K562 (cell line): ENCODE results near the gene TLE6. TPM values are rescaled to one million over a fixed set of nuclear protein-coding genes. Genes with fewer than 3 reads are reported as not detected.
A peak's percentile ranks its signal among the peaks of the same experiment; 100 is the strongest.

ENCODE experiments used
- ATAC-seq: fragments of 200-7000 bp; cut with Tn5 transposase; 3 replicates; pipeline ENCODE4 v1.9.1; 2020; ENCODE audit warnings: moderate library complexity
- BruUV-seq: library from RNA; stranded (reverse); fragments of 400-500 nt; replicated peaks from 2 replicates; lab custom pipeline; 2021; lab: Mats Ljungman, UMichigan
- CTCF ChIA-PET: fragments of 300-600 bp; formaldehyde crosslinking; extraction: SDS; loops from one replicate; lab custom pipeline; 2021; ENCODE audit warnings: low intra/inter-chr PET ratio; lab: Yijun Ruan, JAX
- POLR2A ChIA-PET: fragments of 300-600, 350-650 bp; sonication (Branson Sonifier 250); formaldehyde crosslinking; extraction: SDS; loops from one replicate; lab custom pipeline; 2021; ENCODE audit warnings: antibody characterized with exemption, inconsistent platforms; lab: Yijun Ruan, JAX
- DNase-seq, 4 experiments: peaks; one replicate each; pipeline versions ENCODE4 v3.0.0 to v3.0.0-alpha.2; 2011 to 2018; ENCODE audit warnings: low spot score in 3 of 4, mixed read lengths in 3 of 4; ENCODE audit errors: extremely low read depth in 1 of 4
- FAIRE-seq: peaks from 2 replicates; lab custom pipeline; 2011; peaks lifted over from hg19 to GRCh38; lab: Jason Lieb, UNC
- H2AFZ ChIP-seq: 2 replicates; pipeline ENCODE4 v1.6.0; 2011; ENCODE audit warnings: low read depth, low read length, control low read depth, inconsistent platforms
- H3K27ac ChIP-seq: fragments of 200-600 bp; 3 replicates; pipeline ENCODE4 v1.8.0; 2011; ENCODE audit warnings: low read depth, mild to moderate bottlenecking, control low read depth, inconsistent platforms, low read length, moderate library complexity, mixed read lengths; ENCODE audit errors: extremely low read depth
- H3K27me3 ChIP-seq, 2 experiments: fragments of 300-600 bp in 1 of 2; 2 replicates in 1 of 2; 3 replicates in 1 of 2; pipeline versions ENCODE4 v1.6.0 to v1.8.0; 2011; ENCODE audit warnings: inconsistent platforms in 2 of 2, low read length in 2 of 2, mild to moderate bottlenecking in 1 of 2, mixed read lengths in 1 of 2, moderate library complexity in 1 of 2; ENCODE audit not compliant: control insufficient read depth in 2 of 2, insufficient read depth in 2 of 2
- H3K36me3 ChIP-seq: fragments of 300-600 bp; 3 replicates; pipeline ENCODE4 v1.8.0; 2011; ENCODE audit warnings: mild to moderate bottlenecking, low read length, inconsistent platforms; ENCODE audit not compliant: control insufficient read depth, insufficient read depth
- H3K4me1 ChIP-seq, 2 experiments: fragments of 200-600 bp in 1 of 2; replicated peaks in 1 of 2; 2 replicates in 1 of 2; 3 replicates in 1 of 2; pipeline versions ENCODE4 v1.5.1 to v1.8.0; 2011; ENCODE audit warnings: inconsistent platforms in 2 of 2, low read length in 2 of 2, mild to moderate bottlenecking in 1 of 2, mixed read lengths in 1 of 2, moderate library complexity in 1 of 2; ENCODE audit not compliant: control insufficient read depth in 2 of 2, insufficient read depth in 2 of 2
- H3K4me2 ChIP-seq: 2 replicates; pipeline ENCODE4 v1.6.1; 2011; ENCODE audit warnings: low read length, control low read depth, inconsistent platforms, mixed read lengths; ENCODE audit not compliant: insufficient read depth
- H3K4me3 ChIP-seq: fragments of 200-600 bp; sonication (generic), shearing (Covaris generic); 2 replicates; pipeline ENCODE4 v1.5.1; 2016; ENCODE audit warnings: control low read depth, inconsistent platforms
- H3K79me2 ChIP-seq: fragments of 200-600 bp; 3 replicates; pipeline ENCODE4 v1.8.0; 2011; ENCODE audit warnings: low read length, inconsistent platforms; ENCODE audit not compliant: control insufficient read depth, insufficient read depth
- H3K9ac ChIP-seq, 2 experiments: 2 replicates each; pipeline versions ENCODE4 v1.6.0 to v1.6.1; 2011; ENCODE audit warnings: low read depth in 2 of 2, low read length in 2 of 2, control low read depth in 1 of 2, inconsistent platforms in 1 of 2, mild to moderate bottlenecking in 1 of 2, mixed read lengths in 1 of 2; ENCODE audit not compliant: insufficient read depth in 1 of 2
- H3K9me1 ChIP-seq: one replicate; pipeline ENCODE4 v1.6.0; 2011; ENCODE audit warnings: inconsistent platforms, mild to moderate bottlenecking, low read length, moderate library complexity; ENCODE audit not compliant: control insufficient read depth, insufficient read depth
- H3K9me3 ChIP-seq: replicated peaks from 2 replicates; pipeline ENCODE4 v1.5.1; 2011; ENCODE audit warnings: low read depth, low read length, inconsistent platforms; ENCODE audit not compliant: control insufficient read depth, insufficient read depth
- H4K20me1 ChIP-seq: replicated peaks from 2 replicates; pipeline ENCODE4 v1.6.1; 2011; ENCODE audit warnings: low read length, inconsistent platforms, mixed read lengths; ENCODE audit not compliant: control insufficient read depth, insufficient read depth
- BCOR ChIP-seq: fragments of 450-650 bp; IDR thresholded peaks from 2 replicates; pipeline ENCODE4 v1.6.1; 2016
- CBFA2T2 ChIP-seq: fragments of 450-650 bp; conservative IDR thresholded peaks from 2 replicates; pipeline ENCODE4 v1.6.1; 2017; ENCODE audit warnings: mild to moderate bottlenecking
- FOXP1 ChIP-seq: sonication (generic); formaldehyde crosslinking; IDR thresholded peaks from 2 replicates; pipeline ENCODE4 v1.8.0; 2022; ENCODE audit warnings: mild to moderate bottlenecking, missing genetic modification reagents
- KDM1A ChIP-seq, 2 experiments: fragments of 450-650 bp; IDR thresholded peaks; 2 replicates each; pipeline ENCODE4 v1.6.1; 2016; ENCODE audit warnings: mild to moderate bottlenecking in 2 of 2
- NBN ChIP-seq: fragments of 450-650 bp; IDR thresholded peaks from 2 replicates; pipeline ENCODE4 v1.6.1; 2016; ENCODE audit warnings: low read depth, mild to moderate bottlenecking
- PRDM10 ChIP-seq: fragments of 450-650 bp; IDR thresholded peaks from 2 replicates; pipeline ENCODE4 v1.6.1; 2018; ENCODE audit not compliant: partially characterized antibody
- RCOR1 ChIP-seq, 2 experiments: IDR thresholded peaks; 2 replicates each; pipeline ENCODE4 v1.6.1; 2012; ENCODE audit warnings: low read depth in 2 of 2, low read length in 2 of 2, borderline replicate concordance in 1 of 2, improper control_type of control experiment in 1 of 2
- SOX6 ChIP-seq: fragments of 450-650 bp; IDR thresholded peaks from 2 replicates; pipeline ENCODE4 v1.6.1; 2014; ENCODE audit warnings: mild to moderate bottlenecking
- TCF7 ChIP-seq: sonication (generic); IDR thresholded peaks from 2 replicates; pipeline ENCODE4 v1.6.1; 2016; ENCODE audit warnings: antibody characterized with exemption, borderline replicate concordance
- ZNF24 ChIP-seq: fragments of 450-650 bp; IDR thresholded peaks from 2 replicates; pipeline ENCODE4 v1.6.1; 2016
- ZNF277 ChIP-seq: fragments of 250-450 bp; sonication (Bioruptor Pico); IDR thresholded peaks from 2 replicates; pipeline ENCODE4 v1.8.0; 2022; ENCODE audit warnings: inconsistent platforms, mild to moderate bottlenecking, moderate library complexity, borderline replicate concordance
- ZNF584 ChIP-seq: fragments of 200-800 bp; sonication (Bioruptor generic); IDR thresholded peaks from 2 replicates; pipeline ENCODE4 v1.6.1; 2016; ENCODE audit warnings: low read depth, mild to moderate bottlenecking, missing genetic modification characterization, missing compliant biosample characterization
- ZNF586 ChIP-seq: fragments of 450-650 bp; formaldehyde crosslinking; conservative IDR thresholded peaks from 2 replicates; pipeline ENCODE4 v1.4.0; 2020; ENCODE audit warnings: mild to moderate bottlenecking, moderate library complexity
- ZNF644 ChIP-seq: fragments of 200-800 bp; sonication (Bioruptor generic); IDR thresholded peaks from 2 replicates; pipeline ENCODE4 v1.6.1; 2016; ENCODE audit warnings: low read depth, missing genetic modification characterization, missing compliant biosample characterization
- WGBS: fragments of 100-300 bp; shearing (Covaris generic); methylation state at CpG from one replicate; pipeline ENCODE4 v1.1.6; 2016; ENCODE audit warnings: low coverage, mixed read lengths; ENCODE audit not compliant: insufficient coverage; ENCODE audit errors: missing lambda C conversion rate; 5-methylcytosine and 5-hydroxymethylcytosine counted together
- in situ Hi-C: fragments of 300-500 bp; cut with MboI; formaldehyde crosslinking; loops from 4 replicates; pipeline ENCODE4 v1.15.0; 2018; ENCODE audit warnings: inconsistent platforms, mixed read lengths
- intact Hi-C: fragments of 100-400 bp; cut with micrococcal nuclease; formaldehyde crosslinking; loops from 2 replicates; pipeline ENCODE4 v1.14.2; 2022
- polyA plus RNA-seq, 8 experiments: library from polyadenylated mRNA; depleted of rRNA in 4 of 8; stranded (reverse) in 5 of 8; unstranded in 3 of 8; fragments of >200 nt; fragmentation: Nextera tagmentation in 2 of 8; fragmentation: Illumina TruSeq in 1 of 8; extraction: Ambion mirVana in 2 of 8; extraction: Trizol in 1 of 8; gene quantifications; 2 replicates each; pipeline versions ENCODE4 v1.2.1 to v1.2.3, GENCODE V29; 2011 to 2014; ENCODE audit warnings: inconsistent platforms in 1 of 8, missing spikeins in 1 of 8
- total RNA-seq, 7 experiments: library from RNA; depleted of rRNA in 6 of 7; stranded (reverse); fragments of >200 nt in 6 of 7; fragmentation: Illumina TruSeq in 2 of 7; extraction: Trizol in 2 of 7; gene quantifications; 2 replicates each; pipeline versions ENCODE4 v1.2.1 to v1.2.3, GENCODE V29; 2011 to 2021; ENCODE audit warnings: low replicate concordance in 1 of 7
- TF ChIP-seq, protein P1 (sequence below), 2 experiments: fragments of 200-800 bp in 1 of 2; sonication (Bioruptor generic) in 1 of 2; sonication (generic) in 1 of 2; formaldehyde crosslinking in 1 of 2; IDR thresholded peaks in 1 of 2; conservative IDR thresholded peaks in 1 of 2; 2 replicates each; pipeline versions ENCODE4 v1.5.0 to v1.6.1; 2016 to 2020; ENCODE audit warnings: missing compliant biosample characterization in 1 of 2, missing genetic modification characterization in 1 of 2, missing genetic modification reagents in 1 of 2

TLE6 gene
- total and polyA plus RNA-seq, 9 of the 15 experiments (the other 6 are each of a cell fraction or from before 2014, with no cell fraction given), result 1.1 to 6.1 (median 2.5) TPM

DNA sequence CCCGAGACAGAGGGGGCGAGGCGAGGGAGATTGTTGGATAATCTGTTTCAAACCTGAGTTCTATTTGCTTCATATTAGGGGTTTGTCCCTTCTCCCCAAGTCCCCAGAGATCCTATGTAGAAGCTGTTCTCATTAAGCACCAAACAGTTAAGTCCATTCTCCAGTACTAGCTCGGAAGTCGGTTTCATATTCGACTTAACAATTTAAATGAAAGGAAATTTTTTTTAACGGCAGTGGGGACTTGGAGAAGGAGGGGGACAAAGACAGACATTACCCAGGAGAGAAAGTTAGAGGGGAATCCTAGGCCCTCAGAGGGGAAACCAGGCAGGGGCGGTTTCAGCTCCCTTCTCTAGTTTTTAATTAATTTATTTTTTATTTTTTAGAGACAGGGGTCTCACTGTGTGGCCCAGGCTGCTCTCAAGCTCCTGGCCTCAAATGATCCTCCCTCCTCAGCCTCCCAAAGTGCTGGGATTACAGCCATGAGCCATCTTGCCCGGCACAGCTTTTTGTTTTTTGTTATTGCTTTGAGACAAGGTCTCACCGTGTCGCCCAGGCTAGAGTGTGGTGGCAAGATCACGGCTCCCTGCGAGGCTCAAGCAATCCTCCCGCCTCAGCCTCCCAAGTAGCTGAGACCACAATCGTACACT lies 65.4 kb downstream of the TLE6 start:
- peak overlapping the region in 1 of 2 experiments; percentile 59; a peak in 2 of 4 replicates for H3K9ac ChIP-seq
- H4K20me1 ChIP-seq, result no peaks in the 10 kb centered on the region
- H3K9me3 ChIP-seq, result no peaks in the 10 kb centered on the region
- no peak for ATAC-seq
- no peak overlapping the region for H3K4me3 ChIP-seq
- 0 out of 2 replicates have a peak overlapping the region, but pooled peaks have one; percentile 39 for H3K4me2 ChIP-seq
- ChIA-PET CTCF (no interaction called here), POLR2A (interaction anchor here (0.6 to 0.9 kb wide), 7 partner anchors 11 to 76 kb away, joined by 3 to 7 read pairs (median 3); no protein-coding TSS in a partner anchor)
- no peaks in the 10 kb centered on the region for H3K79me2 ChIP-seq
- BruUV-seq, result no TSS peak
- H2AFZ ChIP-seq, result peak overlapping the region; percentile 76
- DNase-seq, result no peak
- no peaks in the 10 kb centered on the region for H3K36me3 ChIP-seq
- peak overlapping the region; percentile 61 for H3K27ac ChIP-seq
- H3K27me3 ChIP-seq, result no peaks in the 10 kb centered on the region
- intact Hi-C loops, result no loop called here
- 60% methylated on average over 12 of the region's 15 CpGs for WGBS
- in situ Hi-C loops, result no loop called here
- no peaks in the 10 kb centered on the region for H3K9me1 ChIP-seq
- peaks cover 27 to 48% of the 10 kb centered on the region in 2 experiments for H3K4me1 ChIP-seq
- FAIRE-seq, result peak; percentile 70
- TF ChIP-seq CBFA2T2 (no peak), SOX6 (no peak), TCF7 (no peak), RCOR1 (IDR thresholded peaks at IDR 0.05; ENCODE audit: borderline replicate concordance in 1 of 2, low read depth in 2 of 2, low read length in 2 of 2) (no peak), BCOR (0 out of 2 replicates have a peak, but pooled peaks have one; percentile 53), ZNF586 (no peak), FOXP1 (no peak), ZNF584 (CRISPR knock-in tag) (no peak), KDM1A (IDR thresholded peaks at IDR 0.05) (no peak), NBN (no peak), PRDM10 (no peak), ZNF644 (no peak), ZNF24 (no peak), ZNF277 (CRISPR knock-in tag) (no peak)
- TF ChIP-seq, protein P1, sequence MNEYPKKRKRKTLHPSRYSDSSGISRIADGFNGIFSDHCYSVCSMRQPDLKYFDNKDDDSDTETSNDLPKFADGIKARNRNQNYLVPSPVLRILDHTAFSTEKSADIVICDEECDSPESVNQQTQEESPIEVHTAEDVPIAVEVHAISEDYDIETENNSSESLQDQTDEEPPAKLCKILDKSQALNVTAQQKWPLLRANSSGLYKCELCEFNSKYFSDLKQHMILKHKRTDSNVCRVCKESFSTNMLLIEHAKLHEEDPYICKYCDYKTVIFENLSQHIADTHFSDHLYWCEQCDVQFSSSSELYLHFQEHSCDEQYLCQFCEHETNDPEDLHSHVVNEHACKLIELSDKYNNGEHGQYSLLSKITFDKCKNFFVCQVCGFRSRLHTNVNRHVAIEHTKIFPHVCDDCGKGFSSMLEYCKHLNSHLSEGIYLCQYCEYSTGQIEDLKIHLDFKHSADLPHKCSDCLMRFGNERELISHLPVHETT (CRISPR knock-in tag; conservative IDR thresholded peaks at IDR 0.05 in 1 of 2, IDR thresholded peaks at IDR 0.05 in 1 of 2), result no peak
